GM23338 (cell line): ENCODE data around the gene CD40. TPM values are rescaled to one million over a fixed set of nuclear protein-coding genes. Genes with fewer than 3 reads are reported as not detected.

ENCODE experiments used
- ATAC-seq: fragments of 200-7000 bp; cut with Tn5 transposase; 3 replicates; pipeline ENCODE4 v1.9.1; 2020
- DNase-seq: peaks from one replicate; pipeline ENCODE4 v3.0.0-alpha.2; 2015; ENCODE audit warnings: low spot score
- H2AFZ ChIP-seq: fragments of 200-600 bp; sonication (generic); 2 replicates; pipeline ENCODE4 v1.8.0; 2016; ENCODE audit warnings: antibody characterized with exemption, mild to moderate bottlenecking, moderate library complexity
- H3F3A ChIP-seq: fragments of 200-600 bp; sonication (generic); replicated peaks from 2 replicates; pipeline ENCODE4 v1.8.0; 2017; ENCODE audit warnings: antibody characterized with exemption, mixed run types, low read depth
- H3K27ac ChIP-seq: fragments of 200-600 bp; sonication (generic); 2 replicates; pipeline ENCODE4 v1.6.1; 2016; ENCODE audit warnings: low read depth
- H3K27me3 ChIP-seq: fragments of 200-600 bp; sonication (generic); 2 replicates; pipeline ENCODE4 v1.8.0; 2016; ENCODE audit warnings: mild to moderate bottlenecking, mixed run types, moderate library complexity; ENCODE audit not compliant: insufficient read depth
- H3K36me3 ChIP-seq: fragments of 200-600 bp; sonication (generic); 2 replicates; pipeline ENCODE4 v1.8.0; 2016; ENCODE audit warnings: mild to moderate bottlenecking; ENCODE audit not compliant: insufficient read depth
- H3K4me1 ChIP-seq: fragments of 200-600 bp; sonication (generic); 2 replicates; pipeline ENCODE4 v1.8.0; 2016; ENCODE audit warnings: mild to moderate bottlenecking, moderate library complexity; ENCODE audit not compliant: insufficient read depth
- H3K4me2 ChIP-seq: fragments of 200-600 bp; sonication (generic); 2 replicates; pipeline ENCODE4 v1.7.1; 2017; ENCODE audit warnings: mixed run types
- H3K4me3 ChIP-seq: fragments of 200-600 bp; sonication (generic); 2 replicates; pipeline ENCODE4 v1.6.1; 2016; ENCODE audit warnings: mixed run types
- H3K79me2 ChIP-seq: fragments of 200-600 bp; sonication (generic); replicated peaks from 2 replicates; pipeline ENCODE4 v1.8.0; 2017; ENCODE audit warnings: mild to moderate bottlenecking; ENCODE audit not compliant: insufficient read depth
- H3K9me2 ChIP-seq: fragments of 200-600 bp; sonication (generic); 2 replicates; pipeline ENCODE4 v1.8.0; 2017; ENCODE audit not compliant: insufficient read depth
- H4K20me1 ChIP-seq: fragments of 200-600 bp; sonication (generic); replicated peaks from 2 replicates; pipeline ENCODE4 v1.8.0; 2017; ENCODE audit warnings: mild to moderate bottlenecking; ENCODE audit not compliant: insufficient read depth
- H3K27ac Mint-ChIP-seq: 2 replicates; pipeline ENCODE4 v1.8.0; 2020; ENCODE audit warnings: inconsistent platforms, mild to moderate bottlenecking, moderate library complexity, mixed read lengths
- H3K27me3 Mint-ChIP-seq: 3 replicates; pipeline ENCODE4 v1.8.0; 2022; ENCODE audit warnings: low read depth, mild to moderate bottlenecking, moderate library complexity, mixed read lengths, inconsistent platforms; ENCODE audit not compliant: insufficient read depth, poor library complexity
- H3K36me3 Mint-ChIP-seq: 3 replicates; pipeline ENCODE4 v1.8.0; 2021; ENCODE audit warnings: low read depth, mild to moderate bottlenecking, inconsistent platforms, moderate library complexity, mixed read lengths
- H3K4me1 Mint-ChIP-seq: 3 replicates; pipeline ENCODE4 v1.8.0; 2020; ENCODE audit warnings: mild to moderate bottlenecking, inconsistent platforms, mixed read lengths
- H3K4me3 Mint-ChIP-seq: 3 replicates; pipeline ENCODE4 v1.8.0; 2021; ENCODE audit warnings: moderate library complexity, mild to moderate bottlenecking, inconsistent platforms, mixed read lengths
- H3K9me3 Mint-ChIP-seq: 3 replicates; pipeline ENCODE4 v1.8.0; 2020; ENCODE audit warnings: moderate library complexity, mild to moderate bottlenecking, inconsistent platforms, mixed read lengths
- CREB1 ChIP-seq: fragments of 250-450 bp; sonication (Bioruptor Pico); IDR thresholded peaks from 2 replicates; pipeline ENCODE4 v1.5.0; 2020; ENCODE audit warnings: low read depth, mild to moderate bottlenecking, moderate library complexity
- CTCF ChIP-seq, 2 experiments: fragments of 200-600 bp in 1 of 2; sonication (generic) in 1 of 2; conservative IDR thresholded peaks; 2 replicates each; pipeline versions ENCODE4 v1.5.1 to v1.6.1; 2016 to 2017; ENCODE audit warnings: antibody characterized with exemption in 2 of 2, low read depth in 2 of 2, mild to moderate bottlenecking in 2 of 2, moderate library complexity in 1 of 2
- EZH2phosphoT487 ChIP-seq: fragments of 200-600 bp; sonication (generic); IDR thresholded peaks from one replicate; pipeline ENCODE4 v1.8.1; 2018; ENCODE audit warnings: antibody characterized with exemption; ENCODE audit not compliant: unreplicated experiment
- JUNB ChIP-seq: IDR thresholded peaks from one replicate; pipeline ENCODE4 v1.6.1; 2016; ENCODE audit warnings: antibody characterized with exemption; ENCODE audit not compliant: unreplicated experiment
- NANOG ChIP-seq: IDR thresholded peaks from 2 replicates; pipeline ENCODE4 v1.6.1; 2016; ENCODE audit warnings: antibody characterized with exemption, borderline replicate concordance
- REST ChIP-seq: IDR thresholded peaks from one replicate; pipeline ENCODE4 v1.6.1; 2018; ENCODE audit warnings: antibody characterized with exemption; ENCODE audit not compliant: unreplicated experiment
- STAT1 ChIP-seq: IDR thresholded peaks from one replicate; pipeline ENCODE4 v1.6.1; 2016; ENCODE audit warnings: antibody characterized with exemption; ENCODE audit not compliant: unreplicated experiment
- ZNF114 ChIP-seq: fragments of 250-450 bp; sonication (Bioruptor Pico); IDR thresholded peaks from 2 replicates; pipeline ENCODE4 v1.5.0; 2020; ENCODE audit warnings: mild to moderate bottlenecking, moderate library complexity
- ZNF331 ChIP-seq: fragments of 250-450 bp; sonication (Bioruptor Pico); IDR thresholded peaks from 2 replicates; pipeline ENCODE4 v1.5.0; 2020; ENCODE audit warnings: low read depth, mild to moderate bottlenecking, moderate library complexity
- polyA plus RNA-seq: library from polyadenylated mRNA; unstranded; fragments of >200 nt; fragmentation: Nextera tagmentation; extraction: Ambion mirVana; gene quantifications from 2 replicates; pipeline ENCODE4 v1.2.1, GENCODE V29; 2016
- total RNA-seq: library from RNA; depleted of rRNA; stranded (reverse); fragments of >200 nt; shearing (Covaris generic); gene quantifications from 2 replicates; pipeline ENCODE4 v1.2.3, GENCODE V29; 2014

Gene CD40
- total and polyA plus RNA-seq, 2 experiments from 2014 or later: 15.4 to 18.9 TPM

GRCh38 chr20:46152824-46153586, 34.9 kb downstream of the CD40 start:
- no peak; the same call in 2 of the 3 replicates for ATAC-seq

More at GRCh38 chr20:46152824-46153586, 34.9 kb downstream of the CD40 start:
- no peak overlapping the region for H3K4me2 ChIP-seq
- no peaks in the 10 kb centered on the region for H3K27me3 ChIP-seq
- H3K36me3 ChIP-seq: no peaks in the 10 kb centered on the region
- DNase-seq: no peak
- no peaks in the 10 kb centered on the region for H4K20me1 ChIP-seq
- no peaks in the 10 kb centered on the region for H3K79me2 ChIP-seq
- H3K9me2 ChIP-seq: no peaks in the 10 kb centered on the region
- no peaks in the 10 kb centered on the region for H3K36me3 Mint-ChIP-seq
- H2AFZ ChIP-seq: no peak overlapping the region
- no peaks in the 10 kb centered on the region for H3K27me3 Mint-ChIP-seq
- H3K9me3 Mint-ChIP-seq: no peaks in the 10 kb centered on the region
- H3K4me3 ChIP-seq: no peak overlapping the region
- no peak overlapping the region for H3K27ac ChIP-seq
- no peak overlapping the region for H3K4me3 Mint-ChIP-seq
- no peak for TF ChIP-seq ZNF114 (CRISPR knock-in tag)
- no peak for TF ChIP-seq STAT1
- TF ChIP-seq CREB1 (CRISPR knock-in tag): no peak
- no peak for TF ChIP-seq JUNB
- no peak for TF ChIP-seq NANOG
- TF ChIP-seq REST: no peak
- no peak for TF ChIP-seq ZNF331 (CRISPR knock-in tag)
- no peak for TF ChIP-seq CTCF (conservative IDR thresholded peaks at IDR 0.05; ENCODE audit: low read depth in 2 of 2)
- no peak for TF ChIP-seq EZH2phosphoT487
- no peaks in the 10 kb centered on the region for H3F3A ChIP-seq
- peaks cover 9% of the 10 kb centered on the region; the same call in 2 of the 3 replicates for H3K4me1 Mint-ChIP-seq
- H3K4me1 ChIP-seq: no peaks in the 10 kb centered on the region
- H3K27ac Mint-ChIP-seq: no peak overlapping the region
